GM12875 (cell line): ENCODE results near the gene FAM131C.
"Not testable (repeated sequence)": the region's sequence is repeated elsewhere in the genome, so short reads cannot be mapped to it uniquely, and the experiment has no call there.

ENCODE experiments used
- H3K4me3 ChIP-seq: one replicate; pipeline ENCODE4 v1.5.1; 2011; ENCODE audit warnings: low read depth, low read length, control low read depth
- CTCF ChIP-seq: IDR thresholded peaks from 2 replicates; pipeline ENCODE4 v1.5.1; 2011; ENCODE audit warnings: low read depth, mild to moderate bottlenecking, control low read depth, inconsistent platforms, low read length, moderate library complexity, borderline replicate concordance; ENCODE audit not compliant: insufficient read depth

Gene FAM131C

DNA sequence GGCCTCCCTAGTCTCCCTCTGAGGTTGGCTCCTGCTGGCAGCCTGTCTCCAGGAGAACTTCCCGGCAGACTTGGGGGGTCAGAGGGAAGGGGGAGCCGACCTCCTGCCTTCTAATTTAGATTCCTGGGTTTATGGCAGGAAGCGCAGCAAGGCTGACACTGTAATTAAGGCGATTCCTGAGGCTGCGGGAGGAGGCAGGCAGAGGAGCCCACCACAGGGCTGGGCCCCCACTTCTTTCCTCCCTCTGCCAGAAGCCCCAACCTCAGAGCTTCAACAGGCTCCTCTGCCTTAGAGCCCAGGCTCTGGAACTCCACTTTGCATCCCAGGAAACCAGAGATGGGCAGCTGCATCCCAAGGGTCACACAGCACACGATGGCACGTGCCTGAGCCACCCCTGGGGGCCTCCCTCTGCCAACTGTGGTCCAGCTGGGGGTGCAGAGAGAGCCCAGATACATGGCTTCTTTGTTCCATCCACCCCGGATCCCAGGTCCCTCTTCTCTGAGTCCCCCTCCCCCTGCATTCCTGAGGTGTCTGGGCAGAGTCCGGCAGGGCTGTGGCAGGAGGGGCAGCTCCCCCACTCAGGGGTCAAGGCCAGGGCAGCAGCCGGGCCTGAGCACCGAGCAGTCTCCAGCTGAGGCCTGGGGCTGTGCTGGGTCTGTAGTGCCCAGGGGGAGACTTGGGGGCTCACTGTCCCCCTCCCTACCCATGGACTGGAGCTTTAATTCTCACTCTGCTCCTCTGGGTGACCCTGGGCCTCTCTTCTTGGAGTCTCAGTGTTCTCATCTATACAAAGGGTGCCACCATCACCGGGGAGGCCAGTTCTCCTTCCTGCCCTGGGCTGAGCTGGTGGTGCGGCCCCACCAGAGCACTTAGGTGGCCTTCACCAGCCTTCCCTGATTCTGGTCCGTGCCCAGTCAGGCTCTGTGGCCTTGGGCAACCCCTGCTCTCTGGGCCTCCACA, 39.4 kb upstream of the FAM131C start:
- no peak overlapping the region for H3K4me3 ChIP-seq
- no peak for TF ChIP-seq CTCF

DNA sequence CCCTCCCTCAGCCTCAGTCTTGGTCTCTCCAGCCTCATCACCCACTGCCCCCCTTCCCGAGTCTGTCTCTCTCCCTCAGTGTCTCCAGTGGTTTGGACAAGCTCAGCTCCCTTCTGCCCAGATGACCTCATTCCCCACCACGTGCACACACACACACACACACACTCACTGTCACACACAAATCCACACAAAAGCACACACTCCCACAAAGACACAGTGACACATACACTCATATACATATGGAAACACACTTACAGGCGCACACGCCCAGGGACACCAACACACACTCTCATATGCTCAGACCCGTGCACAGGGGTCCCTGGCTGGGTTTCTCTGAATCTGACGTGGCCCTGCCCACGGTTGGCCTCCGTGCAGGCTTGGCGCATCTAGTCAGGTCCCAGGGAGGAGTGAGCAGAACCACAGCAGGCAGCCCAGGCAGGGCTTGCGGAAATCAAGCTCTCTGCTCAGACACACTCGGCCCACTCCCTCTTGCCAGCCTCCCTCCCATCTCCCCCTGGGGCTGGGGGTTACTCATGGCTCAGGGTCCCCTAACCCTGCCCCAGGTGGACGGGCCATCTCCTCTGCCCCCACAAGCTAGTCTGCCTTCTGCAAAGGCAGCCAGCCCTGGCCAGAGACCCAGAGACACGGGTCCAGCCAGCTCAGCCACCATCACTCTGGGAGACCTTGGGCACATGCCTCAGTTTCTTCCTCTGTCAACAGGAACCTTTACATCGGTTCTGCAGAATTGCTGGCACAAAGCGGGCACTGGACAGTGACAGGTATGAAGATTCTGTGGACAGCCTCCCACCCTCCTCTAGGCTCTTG, 38.5 kb upstream of the FAM131C start:
- H3K4me3 ChIP-seq: no peak overlapping the region
- TF ChIP-seq CTCF: no peak

- H3K4me3 ChIP-seq: no peak overlapping the region
- TF ChIP-seq CTCF: no peak
Observed at GRCh38 chr1:16110884-16111283, 37.4 kb upstream of the FAM131C start.

GRCh38 chr1:16110456-16110855, 37.0 kb upstream of the FAM131C start:
- H3K4me3 ChIP-seq: no peak overlapping the region
- TF ChIP-seq CTCF: no peak

DNA sequence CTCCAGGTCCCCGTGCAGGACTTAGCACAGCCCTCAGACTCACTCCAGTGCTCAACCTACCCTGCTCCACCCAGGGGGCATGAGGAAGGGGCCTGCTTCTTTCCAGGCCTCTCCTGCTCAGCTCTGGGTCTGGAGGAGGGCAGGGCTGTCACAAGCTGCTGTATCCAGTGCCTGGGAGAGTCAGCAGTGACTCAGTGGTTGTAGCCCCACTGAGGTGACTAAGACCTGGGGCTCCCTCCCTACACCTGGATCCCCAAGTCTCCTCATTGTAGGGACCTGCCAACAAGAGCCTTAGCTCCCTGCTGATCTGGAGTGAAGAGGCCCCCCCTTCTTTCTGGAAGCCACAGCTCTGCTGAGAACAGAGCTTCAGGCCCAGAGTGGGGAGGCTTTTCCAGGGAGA, 36.1 kb upstream of the FAM131C start:
- TF ChIP-seq CTCF: no peak
- H3K4me3 ChIP-seq: no peak overlapping the region

GRCh38 chr1:16107039-16107438, 33.6 kb upstream of the FAM131C start:
- H3K4me3 ChIP-seq: not testable (repeated sequence)

GRCh38 chr1:16101623-16102022, 28.2 kb upstream of the FAM131C start:
- TF ChIP-seq CTCF: no peak
- no peak overlapping the region for H3K4me3 ChIP-seq
